ENCODE measurements around the gene MLN.

MLN gene

GRCh38 chr6:33845031-33845745, 41.4 kb upstream of the MLN start:
- Mint-ChIP-seq H3K9me3 (no peaks in the 10 kb centered on the region), H3K4me3 (peak overlapping the region in 1 of 3 experiments; percentile 44), H3K27me3 (ENCODE audit: low read depth) (peaks cover 11% of the 10 kb centered on the region), H3K4me1 (peaks cover 52% of the 10 kb centered on the region), H3K27ac (peak overlapping the region; percentile 52 to 97 (median 82)), H3K36me3 (ENCODE audit: low read depth) (no peaks in the 10 kb centered on the region)
- TF ChIP-seq CTCF (IDR thresholded peaks at IDR 0.05; ENCODE audit: unreplicated experiment in 3 of 3), result no peak

GRCh38 chr6:33843131-33844121, 39.6 kb upstream of the MLN start:
- H3K27ac Mint-ChIP-seq, result peak overlapping the region; percentile 93 to 97 (median 93)
- peaks cover 8% of the 10 kb centered on the region for H3K27me3 Mint-ChIP-seq (ENCODE audit: low read depth)
- H3K9me3 Mint-ChIP-seq, result no peaks in the 10 kb centered on the region
- TF ChIP-seq CTCF (IDR thresholded peaks at IDR 0.05; ENCODE audit: unreplicated experiment in 3 of 3), result no peak
- H3K4me1 Mint-ChIP-seq, result peaks cover 60% of the 10 kb centered on the region
- peak overlapping the region; percentile 8 to 51 (median 50) for H3K4me3 Mint-ChIP-seq
- H3K36me3 Mint-ChIP-seq (ENCODE audit: low read depth), result no peaks in the 10 kb centered on the region

GRCh38 chr6:33841868-33842267, 38.1 kb upstream of the MLN start:
- no peaks in the 10 kb centered on the region for H3K36me3 Mint-ChIP-seq (ENCODE audit: low read depth)
- TF ChIP-seq CTCF (IDR thresholded peaks at IDR 0.05; ENCODE audit: unreplicated experiment in 3 of 3), result no peak
- H3K27ac Mint-ChIP-seq, result peak overlapping the region; percentile 82 to 97 (median 93)
- peaks cover 4% of the 10 kb centered on the region for H3K9me3 Mint-ChIP-seq
- H3K27me3 Mint-ChIP-seq (ENCODE audit: low read depth), result peaks cover 8% of the 10 kb centered on the region
- peaks cover 68% of the 10 kb centered on the region for H3K4me1 Mint-ChIP-seq
- H3K4me3 Mint-ChIP-seq, result no peak overlapping the region

- Mint-ChIP-seq H3K4me3 (no peak overlapping the region), H3K27ac (peak overlapping the region; percentile 61 to 97 (median 93)), H3K4me1 (peaks cover 70% of the 10 kb centered on the region), H3K9me3 (peaks cover 4% of the 10 kb centered on the region), H3K27me3 (ENCODE audit: low read depth) (peaks cover 8% of the 10 kb centered on the region), H3K36me3 (ENCODE audit: low read depth) (no peaks in the 10 kb centered on the region)
- TF ChIP-seq CTCF (IDR thresholded peaks at IDR 0.05; ENCODE audit: unreplicated experiment in 3 of 3), result peak in 1 of 3 experiments; percentile 11
Measured at GRCh38 chr6:33841070-33841469, 37.3 kb upstream of the MLN start.

- H3K4me3 Mint-ChIP-seq, result peak overlapping the region; percentile 22 to 29 (median 28)
- peaks cover 8% of the 10 kb centered on the region for H3K27me3 Mint-ChIP-seq (ENCODE audit: low read depth)
- no peak for TF ChIP-seq CTCF (IDR thresholded peaks at IDR 0.05; ENCODE audit: unreplicated experiment in 3 of 3)
- H3K9me3 Mint-ChIP-seq, result peaks cover 4% of the 10 kb centered on the region
- H3K4me1 Mint-ChIP-seq, result peaks cover 73% of the 10 kb centered on the region
- no peaks in the 10 kb centered on the region for H3K36me3 Mint-ChIP-seq (ENCODE audit: low read depth)
- H3K27ac Mint-ChIP-seq, result peak overlapping the region; percentile 93 to 97 (median 96)
Measured at GRCh38 chr6:33840048-33840926, 36.5 kb upstream of the MLN start.
